Measurements from ENCODE around the gene CTNNBL1. TPM values are rescaled to one million over a fixed set of nuclear protein-coding genes. Genes with fewer than 3 reads are reported as not detected.

CTNNBL1 gene
- total RNA-seq, 1 experiment from 2014 or later = 45.2 TPM

DNA sequence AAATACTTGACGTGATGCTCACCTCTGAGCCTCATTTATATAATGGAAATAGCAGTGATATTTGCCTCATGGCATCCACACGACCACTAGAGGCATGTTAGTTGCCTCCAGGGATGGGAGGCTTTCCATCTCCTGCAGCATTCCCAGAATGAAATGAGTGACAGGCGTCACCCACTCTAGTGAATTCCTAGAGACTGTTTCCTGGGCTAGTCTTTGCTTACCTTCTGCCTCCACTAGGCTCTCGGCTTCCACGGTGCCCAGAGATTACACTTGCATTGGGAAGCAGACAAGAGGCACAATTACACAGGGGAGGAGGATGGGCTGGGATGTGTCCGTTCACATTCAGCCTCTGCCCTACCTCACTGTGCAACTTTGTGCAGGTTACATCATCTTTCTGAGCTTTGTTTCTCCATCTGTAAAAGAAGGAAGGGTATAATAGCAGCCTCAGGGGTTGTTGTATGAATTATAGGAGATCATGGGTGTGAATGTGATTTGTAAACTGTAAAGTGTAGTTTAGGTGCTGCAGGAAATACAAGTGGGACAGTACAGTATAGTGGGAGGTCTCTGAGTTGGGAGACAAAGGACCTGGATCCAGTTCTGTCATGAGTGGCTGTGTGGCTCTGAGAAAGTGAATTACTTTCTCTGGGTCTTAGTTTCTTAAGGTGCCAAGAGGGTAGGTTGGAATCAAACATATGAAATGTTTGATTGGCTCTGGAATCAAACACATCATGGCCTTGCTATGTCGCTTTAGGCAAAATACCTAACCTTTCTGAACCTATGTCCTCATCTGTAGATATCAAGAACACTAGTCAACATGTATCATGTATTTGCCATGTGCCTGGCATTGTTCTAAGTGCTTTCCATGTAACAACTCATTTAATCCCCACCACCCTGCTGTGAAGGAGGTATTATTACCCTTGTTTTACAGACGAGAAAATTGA lies 205.5 kb downstream of the CTNNBL1 start:
- ChIA-PET POLR2A (no interaction called here), CTCF (interaction anchor here (0.6 to 4.3 kb wide), 2 partner anchors 94 to 147 kb away, joined by 5 to 25 read pairs; no protein-coding TSS in a partner anchor)
- Mint-ChIP-seq H3K4me1 (ENCODE audit: insufficient read depth, unreplicated experiment) (peaks cover 28% of the 10 kb centered on the region), H3K4me3 (ENCODE audit: unreplicated experiment) (no peak overlapping the region), H3K9me3 (ENCODE audit: unreplicated experiment) (no peaks in the 10 kb centered on the region), H3K36me3 (ENCODE audit: insufficient read depth, unreplicated experiment) (peaks cover 5% of the 10 kb centered on the region), H3K27me3 (ENCODE audit: insufficient read depth, unreplicated experiment) (no peaks in the 10 kb centered on the region), H3K27ac (ENCODE audit: low read depth, unreplicated experiment) (no peak overlapping the region)
- DNase-seq (ENCODE audit: unreplicated experiment) = no peak
- intact Hi-C loops (cut with micrococcal nuclease) = loop anchor here (5.0 to 10.0 kb wide), 2 partner anchors 143 to 335 kb away; no protein-coding TSS in a partner anchor
- no TSS peak for BruUV-seq (replicated peaks)
- TF ChIP-seq, protein P1, sequence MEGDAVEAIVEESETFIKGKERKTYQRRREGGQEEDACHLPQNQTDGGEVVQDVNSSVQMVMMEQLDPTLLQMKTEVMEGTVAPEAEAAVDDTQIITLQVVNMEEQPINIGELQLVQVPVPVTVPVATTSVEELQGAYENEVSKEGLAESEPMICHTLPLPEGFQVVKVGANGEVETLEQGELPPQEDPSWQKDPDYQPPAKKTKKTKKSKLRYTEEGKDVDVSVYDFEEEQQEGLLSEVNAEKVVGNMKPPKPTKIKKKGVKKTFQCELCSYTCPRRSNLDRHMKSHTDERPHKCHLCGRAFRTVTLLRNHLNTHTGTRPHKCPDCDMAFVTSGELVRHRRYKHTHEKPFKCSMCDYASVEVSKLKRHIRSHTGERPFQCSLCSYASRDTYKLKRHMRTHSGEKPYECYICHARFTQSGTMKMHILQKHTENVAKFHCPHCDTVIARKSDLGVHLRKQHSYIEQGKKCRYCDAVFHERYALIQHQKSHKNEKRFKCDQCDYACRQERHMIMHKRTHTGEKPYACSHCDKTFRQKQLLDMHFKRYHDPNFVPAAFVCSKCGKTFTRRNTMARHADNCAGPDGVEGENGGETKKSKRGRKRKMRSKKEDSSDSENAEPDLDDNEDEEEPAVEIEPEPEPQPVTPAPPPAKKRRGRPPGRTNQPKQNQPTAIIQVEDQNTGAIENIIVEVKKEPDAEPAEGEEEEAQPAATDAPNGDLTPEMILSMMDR (IDR thresholded peaks at IDR 0.05; ENCODE audit: unreplicated experiment) = no peak

DNA sequence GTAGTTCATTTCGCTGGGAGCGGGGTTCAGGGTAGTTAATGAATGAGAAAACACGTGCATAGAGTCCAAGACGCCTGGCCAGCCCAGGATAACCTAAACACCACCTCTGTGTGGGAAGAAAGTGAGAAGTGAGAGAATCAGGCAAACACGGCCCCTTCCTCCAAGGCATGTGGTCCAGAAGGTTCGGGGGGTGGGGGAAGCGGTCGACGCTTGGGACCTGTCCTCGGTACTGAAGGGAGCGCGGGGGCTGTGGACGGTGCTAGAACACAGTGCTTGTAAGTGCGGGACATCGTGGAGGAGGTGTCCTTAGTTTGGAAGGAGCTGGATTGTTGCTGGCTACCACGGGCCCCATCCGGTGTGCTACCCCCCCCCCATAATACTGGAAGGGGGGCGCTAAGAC lies 207.4 kb downstream of the CTNNBL1 start:
- no peak for DNase-seq (ENCODE audit: unreplicated experiment)
- no peak overlapping the region for H3K27ac Mint-ChIP-seq (ENCODE audit: low read depth, unreplicated experiment)
- ChIA-PET CTCF (interaction anchor here (1.1 to 4.3 kb wide), 2 partner anchors 92 to 155 kb away, joined by 3 to 25 read pairs; no protein-coding TSS in a partner anchor), POLR2A (no interaction called here)
- TF ChIP-seq, protein P1 (IDR thresholded peaks at IDR 0.05; ENCODE audit: unreplicated experiment) = no peak
- BruUV-seq (replicated peaks) = no TSS peak
- no peak overlapping the region for H3K4me3 Mint-ChIP-seq (ENCODE audit: unreplicated experiment)
- peaks cover 31% of the 10 kb centered on the region for H3K4me1 Mint-ChIP-seq (ENCODE audit: insufficient read depth, unreplicated experiment)
- H3K9me3 Mint-ChIP-seq (ENCODE audit: unreplicated experiment) = no peaks in the 10 kb centered on the region
- H3K36me3 Mint-ChIP-seq (ENCODE audit: insufficient read depth, unreplicated experiment) = peaks cover 5% of the 10 kb centered on the region
- intact Hi-C loops (cut with micrococcal nuclease) = loop anchor here (5.0 kb wide), 1 partner anchor 141 kb away; no protein-coding TSS in a partner anchor
- H3K27me3 Mint-ChIP-seq (ENCODE audit: insufficient read depth, unreplicated experiment) = no peaks in the 10 kb centered on the region

DNA sequence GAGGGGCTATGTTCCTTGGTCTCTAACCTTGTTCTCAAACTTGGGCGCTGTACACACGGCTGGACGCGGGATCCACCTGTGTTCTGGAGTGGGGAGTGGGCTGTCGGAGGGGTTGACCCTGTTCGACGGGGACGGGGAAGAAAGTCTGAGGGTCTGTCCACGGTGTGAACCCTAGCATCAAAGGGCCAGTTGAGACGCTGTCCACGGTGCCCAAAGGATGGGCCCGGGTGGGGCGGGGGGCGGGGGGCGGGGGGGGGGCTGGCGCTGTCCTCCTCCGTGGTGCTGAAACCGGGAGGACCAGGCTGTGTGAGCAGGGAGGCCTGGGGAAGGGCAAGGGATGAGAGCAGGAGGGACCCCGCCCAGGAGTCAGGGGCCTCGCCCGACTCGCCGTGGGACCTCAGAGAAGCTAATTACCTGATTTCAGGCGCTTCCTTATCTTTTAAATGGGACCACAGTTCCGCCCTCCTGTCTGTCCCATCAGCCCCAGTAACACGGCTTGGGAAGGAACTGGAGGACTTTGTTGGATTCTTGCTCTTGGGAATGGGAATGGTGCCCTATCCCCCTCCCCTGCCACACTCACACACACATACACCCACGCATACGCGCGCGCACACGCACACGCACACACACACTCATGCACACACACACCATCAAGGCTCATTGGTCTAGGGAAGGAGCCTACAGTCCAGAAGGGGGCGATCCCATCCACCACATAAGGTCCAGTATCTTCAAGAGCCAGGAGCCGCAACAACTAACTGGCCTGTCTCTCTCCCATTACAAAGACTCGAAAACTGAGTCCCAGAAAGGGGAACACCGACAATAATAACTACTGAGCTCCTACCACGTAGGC lies 208.0 kb downstream of the CTNNBL1 start:
- no TSS peak for BruUV-seq (replicated peaks)
- no peak overlapping the region for H3K27ac Mint-ChIP-seq (ENCODE audit: low read depth, unreplicated experiment)
- intact Hi-C loops (cut with micrococcal nuclease) = loop anchor here (1.0 to 5.0 kb wide), 4 partner anchors 91 to 320 kb away; no protein-coding TSS in a partner anchor
- TF ChIP-seq, protein P1 (IDR thresholded peaks at IDR 0.05; ENCODE audit: unreplicated experiment) = peak; percentile 45
- H3K9me3 Mint-ChIP-seq (ENCODE audit: unreplicated experiment) = no peaks in the 10 kb centered on the region
- peak overlapping the region; percentile 86 for H3K4me3 Mint-ChIP-seq (ENCODE audit: unreplicated experiment)
- H3K4me1 Mint-ChIP-seq (ENCODE audit: insufficient read depth, unreplicated experiment) = peaks cover 33% of the 10 kb centered on the region
- no peaks in the 10 kb centered on the region for H3K27me3 Mint-ChIP-seq (ENCODE audit: insufficient read depth, unreplicated experiment)
- H3K36me3 Mint-ChIP-seq (ENCODE audit: insufficient read depth, unreplicated experiment) = peaks cover 5% of the 10 kb centered on the region
- CTCF ChIA-PET = interaction anchor here (0.8 to 4.3 kb wide), 5 partner anchors 8 to 155 kb away, joined by 3 to 25 read pairs (median 3); no protein-coding TSS in a partner anchor
- peak; percentile 81 for DNase-seq (ENCODE audit: unreplicated experiment)
- POLR2A ChIA-PET = interaction anchor here (0.9 kb wide), 2 partner anchors 9 to 93 kb away, joined by 3 to 4 read pairs; no protein-coding TSS in a partner anchor
